GM23248 (cell line): ENCODE measurements around the gene CD83.

ENCODE experiments used
- EZH2 ChIP-seq: fragments of 200-600 bp; sonication (generic); IDR thresholded peaks from 2 replicates; pipeline ENCODE4 v1.6.1; 2018; ENCODE audit warnings: antibody characterized with exemption, mild to moderate bottlenecking; ENCODE audit not compliant: insufficient read depth, poor library complexity, severe bottlenecking
- EZH2phosphoT487 ChIP-seq: fragments of 200-600 bp; sonication (generic); IDR thresholded peaks from 2 replicates; pipeline ENCODE4 v1.6.1; 2018; ENCODE audit warnings: antibody characterized with exemption, moderate library complexity, mild to moderate bottlenecking, low read depth; ENCODE audit not compliant: insufficient read depth

GRCh38 chr6:14102383-14102782 is 15.2 kb upstream of the CD83 start:
- TF ChIP-seq EZH2, result no peak
- TF ChIP-seq EZH2phosphoT487, result no peak
